ENCODE results near the gene SAMD11. TPM values are rescaled to one million over a fixed set of nuclear protein-coding genes. Genes with fewer than 3 reads are reported as not detected.

The SAMD11 gene
- polyA plus RNA-seq, 1 donor from 2014 or later = 21.6 TPM

GRCh38 chr1:918353-918752, 5.4 kb upstream of the SAMD11 start:
- H3K27me3 ChIP-seq (ENCODE audit: insufficient read depth, low read depth, low read length) = peaks cover 19% of the 10 kb centered on the region
- H3K9me2 ChIP-seq (ENCODE audit: insufficient read depth, low read length) = no peaks in the 10 kb centered on the region
- H3K9me3 ChIP-seq (ENCODE audit: low read length) = no peaks in the 10 kb centered on the region
- no peak overlapping the region for H2AFZ ChIP-seq (ENCODE audit: low read depth, low read length)
- TF ChIP-seq RAD21 (conservative IDR thresholded peaks at IDR 0.05) (no peak), CTCF (IDR thresholded peaks at IDR 0.05; ENCODE audit: poor library complexity, severe bottlenecking) (no peak), REST (IDR thresholded peaks at IDR 0.05; ENCODE audit: borderline replicate concordance) (no peak), TAF1 (IDR thresholded peaks at IDR 0.05; ENCODE audit: low read depth) (no peak), EP300 (conservative IDR thresholded peaks at IDR 0.05; ENCODE audit: poor library complexity, severe bottlenecking) (no peak), MXI1 (conservative IDR thresholded peaks at IDR 0.05; ENCODE audit: poor library complexity, severe bottlenecking) (no peak), POLR2AphosphoS5 (IDR thresholded peaks at IDR 0.05) (no peak), SMC3 (conservative IDR thresholded peaks at IDR 0.05; ENCODE audit: poor library complexity) (no peak), EZH2 (IDR thresholded peaks at IDR 0.05; ENCODE audit: borderline replicate concordance, insufficient read depth, low read length, poor library complexity, severe bottlenecking) (no peak)
- H3F3A ChIP-seq (ENCODE audit: insufficient read depth, low read length, poor library complexity, severe bottlenecking) = no peaks in the 10 kb centered on the region
- no peaks in the 10 kb centered on the region for H3K79me2 ChIP-seq (replicated peaks; ENCODE audit: insufficient read depth, low read length)
- no peak overlapping the region for H3K4me2 ChIP-seq (ENCODE audit: low read length)
- no peaks in the 10 kb centered on the region for H3K36me3 ChIP-seq (ENCODE audit: insufficient read depth, low read length)
- no peak overlapping the region for H3K4me3 ChIP-seq (ENCODE audit: low read length)
- H3K9ac ChIP-seq (ENCODE audit: low read length) = no peak overlapping the region
- no peak overlapping the region for H3K27ac ChIP-seq (ENCODE audit: low read length)
- H4K20me1 ChIP-seq (ENCODE audit: insufficient read depth) = no peaks in the 10 kb centered on the region

- peaks cover 22% of the 10 kb centered on the region for H3K27me3 ChIP-seq (ENCODE audit: insufficient read depth, low read depth, low read length)
These were observed 4.9 kb upstream of the SAMD11 start for GRCh38 chr1:918843-919242.

More at GRCh38 chr1:918843-919242, 4.9 kb upstream of the SAMD11 start:
- Histone ChIP-seq H3K9me3 (ENCODE audit: low read length) (no peaks in the 10 kb centered on the region), H2AFZ (ENCODE audit: low read depth, low read length) (no peak overlapping the region), H3K4me2 (ENCODE audit: low read length) (no peak overlapping the region), H3F3A (ENCODE audit: insufficient read depth, low read length, poor library complexity, severe bottlenecking) (no peaks in the 10 kb centered on the region), H3K9me2 (ENCODE audit: insufficient read depth, low read length) (no peaks in the 10 kb centered on the region), H3K36me3 (ENCODE audit: insufficient read depth, low read length) (no peaks in the 10 kb centered on the region), H3K4me3 (ENCODE audit: low read length) (no peak overlapping the region), H3K79me2 (replicated peaks; ENCODE audit: insufficient read depth, low read length) (no peaks in the 10 kb centered on the region), H3K27ac (ENCODE audit: low read length) (no peak overlapping the region), H3K9ac (ENCODE audit: low read length) (no peak overlapping the region), H4K20me1 (ENCODE audit: insufficient read depth) (no peaks in the 10 kb centered on the region)
- no peak for TF ChIP-seq POLR2AphosphoS5 (IDR thresholded peaks at IDR 0.05)

Measured in neural cell (in vitro differentiated cells).